Activated CD8-positive, alpha-beta T cell treated with anti-CD3 and anti-CD28 coated beads for 36 hours (primary cell): ENCODE data around the gene IDI1. TPM values are rescaled to one million over a fixed set of nuclear protein-coding genes. Genes with fewer than 3 reads are reported as not detected.

Experiments
- ATAC-seq: fragments of 200-7000 bp; cut with Tn5 transposase; one replicate; pipeline ENCODE4 v1.10.0; 2021; ENCODE audit warnings: mild to moderate bottlenecking, moderate library complexity
- CTCF ChIA-PET: fragments of 350-600 bp; sonication (Branson Sonifier 250); formaldehyde crosslinking; loops from one replicate; lab custom pipeline; 2021; ENCODE audit warnings: antibody characterized with exemption; lab: Charles Lee
- POLR2A ChIA-PET: fragments of 350-600 bp; sonication (Branson Sonifier 250); formaldehyde crosslinking; loops from one replicate; lab custom pipeline; 2021; ENCODE audit warnings: antibody characterized with exemption; lab: Charles Lee
- DNase-seq: peaks from one replicate; pipeline ENCODE4 v3.0.0-alpha.2; 2020
- H3K27ac Mint-ChIP-seq: one replicate; pipeline ENCODE4 v1.8.0; 2021; ENCODE audit warnings: mild to moderate bottlenecking, mixed read lengths
- H3K27me3 Mint-ChIP-seq: one replicate; pipeline ENCODE4 v1.8.0; 2021; ENCODE audit warnings: mixed read lengths
- H3K36me3 Mint-ChIP-seq: one replicate; pipeline ENCODE4 v1.8.0; 2021; ENCODE audit warnings: low read depth, mixed read lengths
- H3K4me1 Mint-ChIP-seq: one replicate; pipeline ENCODE4 v1.8.0; 2021; ENCODE audit warnings: low read depth, mixed read lengths
- H3K4me3 Mint-ChIP-seq: one replicate; pipeline ENCODE4 v1.8.0; 2021; ENCODE audit warnings: mild to moderate bottlenecking, moderate library complexity, mixed read lengths
- H3K9me3 Mint-ChIP-seq: one replicate; pipeline ENCODE4 v1.8.0; 2021; ENCODE audit warnings: mixed read lengths
- CTCF ChIP-seq: fragments of 200-600 bp; IDR thresholded peaks from one replicate; pipeline ENCODE4 v1.8.0; 2022; ENCODE audit warnings: antibody characterized with exemption, mild to moderate bottlenecking
- intact Hi-C: fragments of 100-400 bp; cut with micrococcal nuclease; formaldehyde crosslinking; loops from one replicate; pipeline ENCODE4 v1.10.0; 2022
- total RNA-seq, 2 experiments: library from RNA; stranded (reverse); gene quantifications; one replicate each; pipeline ENCODE4 v1.2.3, GENCODE V29; 2021

The IDI1 gene
- total RNA-seq, 2 experiments from 2014 or later, result 67.7 to 69.5 TPM

GRCh38 chr10:1064964-1065247 lies 16.0 kb upstream of the IDI1 start:
- Mint-ChIP-seq H3K36me3 (peaks cover 12% of the 10 kb centered on the region), H3K27me3 (no peaks in the 10 kb centered on the region), H3K9me3 (no peaks in the 10 kb centered on the region), H3K4me3 (no peak overlapping the region), H3K4me1 (peaks cover 76% of the 10 kb centered on the region), H3K27ac (peak overlapping the region; percentile 55)
- POLR2A ChIA-PET, result no interaction called here
- ATAC-seq (no peak), DNase-seq (no peak)
- CTCF ChIA-PET, result interaction anchor here (1.1 kb wide), 1 partner anchor 9 kb away, joined by 4 read pairs; the partner anchor contains the start of gene WDR37
- intact Hi-C loops, result no loop called here
- TF ChIP-seq CTCF, result no peak

GRCh38 chr10:1063232-1063865 lies 14.4 kb upstream of the IDI1 start:
- Mint-ChIP-seq H3K27me3 (no peaks in the 10 kb centered on the region), H3K9me3 (no peaks in the 10 kb centered on the region), H3K36me3 (peaks cover 12% of the 10 kb centered on the region), H3K4me3 (peak overlapping the region; percentile 45), H3K4me1 (peaks cover 71% of the 10 kb centered on the region), H3K27ac (peak overlapping the region; percentile 74)
- ChIA-PET CTCF (interaction anchor here (0.8 to 1.2 kb wide), 2 partner anchors 11 to 19 kb away, joined by 3 to 4 read pairs; no protein-coding TSS in a partner anchor), POLR2A (interaction anchor here (0.6 to 0.9 kb wide), 2 partner anchors 15 to 20 kb away, joined by 3 read pairs; partner anchors contain the start of gene IDI1)
- DNase-seq (peak; percentile 39), ATAC-seq (peak; percentile 80)
- no peak for TF ChIP-seq CTCF
- intact Hi-C loops, result no loop called here

- Mint-ChIP-seq H3K9me3 (no peaks in the 10 kb centered on the region), H3K4me1 (peaks cover 72% of the 10 kb centered on the region), H3K27ac (peak overlapping the region; percentile 74), H3K36me3 (peaks cover 18% of the 10 kb centered on the region), H3K4me3 (peak overlapping the region; percentile 45), H3K27me3 (no peaks in the 10 kb centered on the region)
- intact Hi-C loops, result no loop called here
- ATAC-seq (no peak), DNase-seq (no peak)
- POLR2A ChIA-PET, result interaction anchor here (0.7 to 1.2 kb wide), 3 partner anchors 11 to 126 kb away, joined by 3 to 4 read pairs (median 3); no protein-coding TSS in a partner anchor
- TF ChIP-seq CTCF, result no peak
- CTCF ChIA-PET, result interaction anchor here (1.0 to 1.2 kb wide), 2 partner anchors 13 to 48 kb away, joined by 4 to 5 read pairs; no protein-coding TSS in a partner anchor
Observed at GRCh38 chr10:1061930-1062774, 13.2 kb upstream of the IDI1 start.

GRCh38 chr10:1059902-1060301 lies 11.0 kb upstream of the IDI1 start:
- no peak for DNase-seq
- peak overlapping the region; percentile 78 for H3K27ac Mint-ChIP-seq
- no peak overlapping the region for H3K4me3 Mint-ChIP-seq
- H3K9me3 Mint-ChIP-seq, result no peaks in the 10 kb centered on the region
- no peaks in the 10 kb centered on the region for H3K27me3 Mint-ChIP-seq
- H3K4me1 Mint-ChIP-seq, result peaks cover 73% of the 10 kb centered on the region
- intact Hi-C loops, result no loop called here
- TF ChIP-seq CTCF, result no peak
- no peak for ATAC-seq
- CTCF ChIA-PET, result interaction anchor here (1.1 kb wide), 1 partner anchor 11 kb away, joined by 3 read pairs; the partner anchor contains the start of gene IDI1
- peaks cover 21% of the 10 kb centered on the region for H3K36me3 Mint-ChIP-seq
- POLR2A ChIA-PET, result interaction anchor here (1.7 kb wide), 1 partner anchor 10 kb away, joined by 15 read pairs; the partner anchor contains the start of gene IDI1
